Measurements from ENCODE around the gene CWC27.

CWC27 gene

DNA sequence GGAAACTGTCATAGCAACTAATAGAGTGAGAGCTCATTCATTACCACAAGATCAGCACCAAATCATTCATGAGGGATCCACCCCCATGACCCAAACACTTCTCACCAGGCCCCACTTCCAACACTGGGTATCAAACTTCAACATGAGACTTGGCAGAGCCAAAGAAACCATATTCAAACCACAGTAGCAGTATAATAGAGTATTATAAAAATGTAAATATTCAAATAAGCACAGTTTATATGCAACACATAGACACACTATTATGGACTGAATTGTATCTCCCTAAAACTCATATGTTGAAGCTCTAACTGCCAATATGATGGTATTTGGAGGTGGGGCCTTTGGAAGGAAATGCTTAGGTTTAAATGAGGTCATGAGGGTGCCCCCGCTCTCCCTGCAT is 240.5 kb downstream of the CWC27 start:
- no peak for DNase-seq

DNA sequence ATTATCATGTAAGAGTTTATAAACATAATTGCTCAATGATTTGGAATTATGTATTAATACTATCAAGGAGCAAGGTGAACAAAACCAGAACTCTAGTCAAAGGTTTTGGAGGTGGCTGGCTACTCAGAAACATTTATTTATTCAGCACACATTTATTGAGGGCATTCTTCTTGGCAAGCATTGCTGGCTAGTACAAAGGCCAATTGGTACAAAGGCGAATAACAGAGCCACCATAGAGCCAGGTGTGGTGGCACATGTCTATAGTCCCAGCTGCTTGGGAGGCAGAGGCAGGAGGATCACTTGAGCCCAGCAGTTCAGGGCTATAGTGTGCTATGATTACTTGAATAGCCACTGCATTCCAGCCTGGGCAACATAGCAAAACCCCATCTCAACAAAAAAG is 242.1 kb downstream of the CWC27 start:
- no peak for DNase-seq

DNA sequence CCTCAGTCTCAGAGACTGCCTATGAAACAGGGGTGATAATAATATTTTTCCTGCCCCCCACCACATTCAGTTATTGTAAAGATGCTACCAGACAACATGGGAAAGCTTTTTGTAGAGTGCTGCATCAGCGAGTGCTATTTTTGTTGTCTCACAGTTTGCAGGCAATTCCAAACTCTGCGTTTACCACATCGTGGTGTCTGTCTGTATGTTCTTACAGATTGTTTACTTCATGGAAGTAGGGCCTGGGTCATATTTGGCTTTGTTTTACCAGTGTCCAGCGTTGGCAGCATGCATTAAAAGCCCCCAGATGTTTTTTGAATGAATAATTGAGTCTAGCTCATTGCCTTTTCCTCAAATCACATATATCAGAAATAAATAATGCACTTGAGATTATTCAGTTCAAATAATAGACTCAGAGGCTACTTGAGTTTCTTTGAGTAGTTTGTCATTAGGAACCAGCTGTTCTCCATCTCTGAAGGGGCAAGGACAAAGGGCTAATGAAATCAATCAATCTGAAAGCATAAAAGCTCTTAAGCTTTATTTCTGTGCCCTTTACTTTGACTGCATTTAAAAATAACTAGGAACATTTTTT is 243.7 kb downstream of the CWC27 start:
- peak; percentile 8 for DNase-seq

DNA sequence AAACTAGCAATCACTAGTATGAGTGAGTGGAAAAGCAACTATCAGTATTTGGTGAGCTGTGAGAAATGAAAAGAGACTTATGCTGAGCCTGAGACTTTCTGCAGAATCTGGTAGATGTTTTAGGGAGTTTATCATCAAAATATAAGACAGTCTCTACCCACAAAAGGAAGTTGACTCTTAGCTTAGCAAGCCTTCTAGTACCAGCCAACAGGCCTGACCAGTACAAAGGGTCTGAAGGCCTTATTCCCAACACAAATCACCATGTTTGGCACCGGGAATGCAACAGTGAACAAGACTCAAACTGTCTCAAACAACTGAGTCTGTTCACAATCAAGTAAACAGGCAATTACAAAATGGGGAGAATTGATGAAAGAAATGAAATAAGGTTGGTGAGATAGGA is 244.4 kb downstream of the CWC27 start:
- no peak for DNase-seq

DNA sequence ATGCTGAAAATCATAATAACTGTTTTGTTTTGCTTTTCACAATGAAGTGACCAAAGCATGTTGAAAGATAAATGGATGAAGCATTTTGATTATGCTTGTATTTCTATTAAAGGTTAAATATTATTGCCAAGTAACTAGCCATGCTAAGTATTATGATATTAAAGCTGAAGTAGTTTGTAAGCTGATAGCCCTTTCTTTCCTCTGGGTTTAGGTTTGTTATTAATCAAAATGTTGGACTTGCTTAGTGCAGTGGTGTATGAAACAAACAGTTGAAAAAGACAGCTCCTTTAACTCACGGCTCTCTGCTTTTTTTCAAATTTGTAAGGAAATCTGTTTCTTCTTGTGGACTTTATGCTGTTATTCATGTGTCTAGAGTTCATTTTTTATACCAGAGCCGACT is 246.0 kb downstream of the CWC27 start:
- DNase-seq = peak; percentile 5

DNA sequence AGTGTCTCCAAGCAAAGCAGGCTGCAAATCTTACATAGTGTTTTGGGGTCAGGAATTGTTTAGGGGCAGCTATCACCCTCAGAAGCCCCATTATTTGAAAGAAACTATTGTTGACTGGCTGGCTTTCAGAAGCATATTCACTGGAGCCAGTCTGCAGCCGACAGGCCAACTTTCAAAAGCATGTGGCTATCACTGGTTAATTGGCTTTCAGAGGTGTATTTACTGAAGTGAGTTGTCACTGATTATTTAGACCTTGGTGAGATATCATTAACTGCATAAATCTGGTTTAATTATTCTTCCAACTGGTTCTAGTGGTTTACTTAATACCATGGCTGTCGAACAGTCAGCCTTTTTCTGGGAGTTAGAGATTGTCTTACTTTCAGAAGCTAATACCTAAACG is 247.0 kb downstream of the CWC27 start:
- DNase-seq = no peak

DNA sequence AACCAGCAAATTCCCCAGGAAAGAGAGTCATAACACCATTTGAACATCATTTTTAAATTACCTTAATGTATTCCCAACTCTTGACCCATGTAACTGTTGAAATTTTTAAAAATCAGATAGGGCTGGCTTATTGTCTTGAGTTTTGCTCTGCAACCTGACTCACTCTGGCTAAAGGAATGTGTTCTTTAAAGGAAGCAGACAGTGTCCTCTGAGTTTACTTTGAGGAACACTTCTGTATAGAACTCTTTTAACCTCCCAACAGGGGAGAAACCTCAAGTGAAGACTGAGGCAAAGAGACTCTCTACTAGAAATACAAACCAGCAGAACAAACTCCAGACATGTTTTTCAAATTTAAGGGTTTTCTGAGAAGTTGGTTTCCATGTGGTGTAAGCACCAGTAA is 248.9 kb downstream of the CWC27 start:
- no peak for DNase-seq

DNA sequence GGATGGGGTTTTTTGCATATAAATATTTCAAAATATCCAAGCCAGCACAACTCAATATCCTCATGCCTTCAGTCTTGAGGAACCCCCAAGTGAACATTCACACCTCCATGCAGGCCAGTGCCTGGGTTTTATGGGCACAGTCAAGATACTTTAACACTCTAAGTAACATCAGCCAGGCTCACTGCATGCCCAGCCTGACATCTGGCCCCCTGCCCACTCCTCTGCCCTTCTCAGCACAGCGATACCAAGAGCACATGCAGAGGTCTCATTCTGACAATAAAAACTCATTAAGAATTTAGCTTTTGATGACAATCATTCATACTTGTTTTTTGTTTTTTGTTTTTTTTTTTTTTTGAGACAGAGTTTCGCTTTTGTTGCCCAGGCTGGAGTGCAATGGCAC is 250.0 kb downstream of the CWC27 start:
- DNase-seq = no peak

DNA sequence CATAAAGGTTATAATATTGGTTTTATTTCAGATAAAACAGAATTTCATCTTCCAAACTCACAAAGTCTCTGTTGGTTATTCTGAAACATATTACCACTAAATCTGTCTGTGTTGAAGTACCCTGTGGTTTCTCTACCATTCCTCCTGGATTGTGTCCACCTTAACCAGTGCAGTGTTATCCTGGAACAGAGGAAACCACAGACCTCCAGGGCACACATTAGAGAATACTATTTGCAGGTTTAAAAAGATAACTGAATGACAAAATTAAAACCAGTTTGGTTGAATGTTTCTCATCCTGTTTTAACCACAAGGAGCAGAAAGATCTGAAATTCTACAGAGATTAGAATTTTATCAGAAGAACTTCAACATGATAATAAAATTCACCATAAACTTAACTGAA is 251.8 kb downstream of the CWC27 start:
- DNase-seq = no peak

DNA sequence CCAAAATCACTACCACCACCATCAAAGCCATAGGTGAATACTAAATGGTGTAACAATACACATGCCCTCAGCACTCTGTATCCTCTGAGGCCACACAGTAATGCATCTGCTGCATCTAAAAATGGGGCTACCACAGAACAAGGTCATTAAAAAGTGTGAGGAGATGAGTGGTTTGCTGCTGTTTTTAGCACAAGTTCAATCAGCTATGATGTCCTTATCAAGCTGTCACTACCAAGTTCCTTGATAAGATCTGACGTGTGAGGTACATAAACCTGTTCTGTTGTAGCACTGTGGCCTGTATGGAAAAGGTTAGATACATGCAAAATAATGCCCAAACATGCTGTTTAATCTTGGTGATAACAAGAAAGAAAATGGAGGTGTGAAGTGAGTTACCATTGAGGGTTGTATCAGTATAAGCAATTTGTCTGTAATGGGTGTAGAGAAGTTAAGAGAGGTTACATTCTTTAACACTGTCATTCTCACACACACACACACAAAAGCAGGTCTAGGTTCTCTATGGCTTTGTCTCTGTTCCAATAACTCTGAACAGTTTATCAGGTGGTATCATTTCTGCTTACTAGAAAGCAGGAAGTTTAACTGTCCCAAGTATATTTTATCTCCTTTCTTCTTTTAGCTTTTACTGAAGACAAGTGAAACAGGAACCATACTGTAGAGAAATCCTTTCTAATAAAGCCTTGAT is 252.9 kb downstream of the CWC27 start:
- DNase-seq = peak; percentile 4

DNA sequence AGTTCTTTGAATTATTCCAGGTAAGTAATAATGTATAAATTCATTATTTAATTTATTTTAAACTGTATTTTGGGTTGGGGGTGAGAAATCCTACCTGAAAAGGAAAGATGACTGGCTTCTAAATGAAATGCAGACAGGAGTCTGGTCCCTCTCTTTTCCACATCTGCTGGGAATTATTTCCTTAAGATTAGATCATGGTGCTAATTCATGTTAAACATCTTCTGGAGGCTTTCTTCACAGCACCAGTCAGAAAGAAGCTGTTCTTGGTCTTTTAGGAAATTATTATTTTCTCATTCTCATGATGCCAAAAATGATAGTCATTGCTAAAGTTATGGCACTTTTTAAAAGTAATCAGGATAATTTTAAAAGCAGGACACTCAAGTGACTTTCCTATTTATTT is 254.2 kb downstream of the CWC27 start:
- DNase-seq = no peak

DNA sequence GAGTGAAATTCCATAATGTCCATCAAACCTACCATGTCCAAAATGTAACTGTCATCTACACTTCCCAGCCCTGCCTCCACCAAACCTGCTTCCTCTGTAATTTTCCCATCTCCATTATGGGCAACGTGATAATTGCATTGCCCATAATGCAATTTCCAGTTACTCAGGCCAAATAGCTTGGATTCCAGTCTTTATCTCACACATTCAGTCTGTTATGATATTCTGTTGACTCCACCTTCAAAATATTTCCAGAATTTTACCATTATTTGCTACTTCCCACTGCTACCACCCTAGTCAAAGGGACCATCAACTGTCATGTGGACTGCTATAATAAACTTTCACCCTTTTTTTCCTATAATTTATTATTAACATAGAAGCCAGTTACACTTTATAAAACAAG is 256.0 kb downstream of the CWC27 start:
- DNase-seq = no peak

DNA sequence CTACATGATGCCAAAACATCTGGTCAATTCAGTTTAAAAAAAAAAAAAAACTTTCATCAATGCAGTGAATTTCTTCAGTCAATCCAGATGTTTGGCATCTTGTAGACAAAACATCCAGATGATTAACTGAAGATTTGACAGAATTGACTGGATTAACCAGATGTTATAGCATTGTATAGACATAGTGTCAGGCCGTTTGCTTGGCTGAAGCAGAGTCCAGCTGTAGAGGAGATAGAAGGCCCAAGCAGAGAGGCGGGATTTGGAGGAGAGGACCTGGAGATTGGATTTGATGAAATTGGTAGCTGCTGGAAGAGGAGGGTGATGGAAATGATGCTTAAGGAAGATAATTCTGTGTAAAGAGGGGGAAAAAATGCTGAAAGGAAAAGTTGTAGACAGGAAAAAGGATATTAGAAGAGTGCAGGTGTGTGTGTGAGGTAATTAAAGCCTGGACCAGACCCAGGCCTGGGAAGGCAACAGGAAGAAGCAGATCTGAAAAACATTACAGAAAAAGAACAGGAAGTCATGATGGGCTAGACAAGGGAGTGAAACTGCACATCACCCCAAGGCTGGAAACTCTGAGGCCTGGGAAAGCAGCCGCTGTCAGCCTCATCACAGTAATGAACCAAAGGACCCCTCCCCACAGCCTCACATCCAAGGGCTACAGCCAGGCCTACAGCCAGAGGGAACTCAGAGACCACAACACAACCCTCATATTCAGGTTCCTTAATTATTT is 258.3 kb downstream of the CWC27 start:
- DNase-seq = no peak

DNA sequence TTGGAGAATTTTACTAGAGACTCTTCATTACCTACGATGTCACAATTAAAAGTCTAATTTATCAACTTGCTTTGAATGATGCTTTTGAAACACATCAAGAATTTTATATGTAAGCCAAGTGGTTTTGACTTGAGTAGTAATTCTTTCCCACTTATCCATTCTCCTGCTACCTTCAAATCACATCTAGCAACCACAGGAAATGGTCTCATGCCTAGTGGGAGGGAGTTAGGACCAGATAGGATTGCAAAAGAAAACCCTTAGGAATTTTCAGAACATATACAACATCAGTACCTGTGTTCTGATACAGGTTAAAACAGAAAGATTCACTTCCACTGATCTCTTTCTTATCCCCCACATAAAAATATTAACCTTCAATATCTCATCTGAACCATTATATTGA is 260.4 kb downstream of the CWC27 start:
- no peak for DNase-seq

DNA sequence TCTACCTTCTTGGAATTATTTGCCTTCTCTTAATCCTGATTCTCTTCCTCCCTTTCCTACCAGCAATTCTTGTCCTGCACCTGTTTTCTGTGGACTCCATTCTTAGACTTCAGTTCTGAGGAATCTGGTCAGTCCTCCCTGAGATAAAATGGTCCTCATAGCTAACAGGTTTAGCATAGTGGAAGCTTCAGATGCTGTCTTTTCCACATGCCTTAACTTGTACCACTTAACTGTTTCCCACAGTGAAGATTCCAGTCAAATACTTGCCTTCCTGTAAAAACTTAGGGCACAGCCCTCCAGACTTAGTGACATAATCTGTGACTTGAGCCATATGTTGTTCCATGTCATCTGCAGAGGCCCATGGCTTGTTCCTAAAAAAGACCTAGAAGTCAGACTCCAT is 261.3 kb downstream of the CWC27 start:
- no peak for DNase-seq

DNA sequence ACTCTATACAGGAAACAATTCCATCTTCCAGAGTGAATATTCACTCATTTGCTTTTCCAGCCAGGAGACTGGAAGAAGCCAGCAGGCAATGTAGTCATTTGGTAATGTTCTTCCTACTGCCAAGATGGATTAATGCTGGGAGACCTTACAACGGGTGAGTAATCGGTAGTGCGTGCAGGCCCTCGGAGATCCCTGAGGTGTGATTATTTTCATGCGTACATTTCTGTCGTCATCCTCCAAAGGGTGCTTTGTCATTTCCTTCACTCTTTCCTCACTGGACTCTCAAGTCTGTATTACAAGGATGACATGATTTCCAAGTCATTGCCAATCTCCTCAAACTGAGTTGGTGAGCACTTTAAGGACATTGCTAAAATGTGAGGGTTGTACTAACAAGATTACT is 263.5 kb downstream of the CWC27 start:
- no peak for DNase-seq

DNA sequence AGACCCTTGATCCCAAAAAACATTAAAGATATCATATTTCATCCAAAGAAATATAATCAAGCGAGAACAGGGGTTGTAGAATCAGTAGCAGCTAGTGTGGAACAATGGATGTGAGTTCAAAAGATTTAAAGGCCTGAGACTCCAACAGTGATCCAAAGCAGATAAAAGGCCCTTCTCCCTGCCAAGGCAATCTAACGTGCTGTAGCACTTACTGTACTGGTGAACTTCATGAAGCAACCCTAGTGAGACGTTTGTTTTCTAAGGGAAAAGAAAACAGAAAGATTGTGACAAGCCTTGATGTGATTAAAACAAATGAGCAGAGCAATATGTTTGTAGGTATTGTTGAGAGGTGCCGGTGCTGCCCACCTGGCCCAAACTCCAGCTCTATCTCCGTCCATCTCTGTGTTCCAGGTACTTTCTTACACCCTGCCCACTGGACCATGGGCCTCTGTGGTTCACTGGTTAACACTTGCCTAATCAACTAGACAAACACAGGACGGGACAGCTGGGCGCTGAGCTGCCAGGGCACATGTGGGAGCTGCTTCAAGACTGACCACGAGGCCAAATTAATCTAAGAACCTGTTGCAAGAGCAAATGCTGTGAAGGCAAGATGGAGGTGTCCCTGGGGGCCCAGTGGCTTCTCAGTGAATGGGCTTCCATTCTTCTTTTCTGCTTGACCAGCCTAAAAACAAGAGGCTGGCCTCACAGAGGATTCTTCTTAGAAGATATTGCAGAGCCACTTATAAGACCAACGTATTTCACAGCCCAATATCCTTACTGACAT is 265.5 kb downstream of the CWC27 start:
- DNase-seq = peak; percentile 41

DNA sequence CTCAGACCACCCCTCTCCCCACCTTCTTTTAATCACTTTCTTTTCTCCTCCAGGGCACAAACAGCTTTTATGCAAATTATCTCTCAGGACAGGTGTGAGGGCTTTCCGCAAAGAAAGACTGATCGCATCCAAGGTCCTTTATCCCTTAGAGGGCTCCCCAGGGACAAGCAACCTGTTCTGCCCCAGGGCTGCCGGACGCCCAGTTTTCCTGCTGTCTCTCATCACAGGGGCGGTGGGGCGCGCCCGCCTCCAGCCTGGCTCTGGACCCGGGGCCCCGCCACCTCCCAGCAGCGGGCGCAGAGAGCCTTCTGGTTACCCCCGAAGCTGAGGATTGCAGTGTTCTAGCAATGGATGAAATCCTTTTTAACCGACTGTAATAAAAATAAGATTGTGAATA is 266.1 kb downstream of the CWC27 start:
- DNase-seq = no peak

DNA sequence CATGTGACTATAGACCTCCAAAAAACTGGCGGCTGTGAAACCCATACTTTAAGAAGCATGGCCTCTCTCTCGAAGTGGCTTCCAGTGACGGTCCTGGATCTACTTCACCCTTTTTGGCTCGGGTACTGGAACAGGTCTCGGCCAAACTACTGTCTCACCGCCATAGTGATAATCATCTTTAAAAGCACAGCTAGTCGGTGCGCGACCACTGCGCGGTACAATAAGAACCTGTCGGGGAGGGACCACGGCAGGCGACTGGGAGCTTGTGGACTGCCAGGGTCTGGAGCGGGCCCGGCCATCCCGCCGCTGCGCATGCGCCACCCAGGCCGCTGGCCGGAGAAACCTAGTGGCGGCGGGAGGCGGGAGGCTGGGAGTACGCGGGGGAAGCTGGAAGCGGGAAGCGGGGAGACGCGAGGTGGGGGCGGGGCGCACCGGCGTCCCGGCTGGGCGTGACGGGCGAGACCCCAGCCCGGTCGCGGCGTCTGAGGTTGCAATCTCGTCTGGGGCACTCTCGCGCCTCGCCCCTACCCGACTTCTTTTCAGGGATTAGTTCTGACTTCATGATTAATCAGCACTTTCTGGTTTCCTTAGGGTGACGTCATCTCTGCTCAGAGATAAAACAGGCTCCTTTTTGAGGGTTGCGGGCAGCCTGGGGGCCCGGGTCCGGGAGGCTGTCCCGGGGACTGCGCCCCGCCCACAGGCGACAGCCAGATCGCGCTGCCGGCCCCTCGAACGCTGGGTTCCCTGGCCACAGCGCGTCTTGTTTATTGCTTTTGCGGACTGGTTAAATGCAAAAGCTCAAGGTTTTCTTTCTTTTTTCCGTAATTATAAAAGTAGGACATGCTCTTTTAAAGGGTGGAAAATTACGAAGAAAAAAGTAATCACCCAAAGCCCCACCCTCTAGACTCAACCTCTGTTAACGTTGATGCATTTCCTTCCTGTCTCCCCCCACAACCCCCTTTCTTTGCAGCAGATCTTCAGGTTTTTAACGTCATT is 266.8 kb downstream of the CWC27 start:
- DNase-seq = peak; percentile 96

DNA sequence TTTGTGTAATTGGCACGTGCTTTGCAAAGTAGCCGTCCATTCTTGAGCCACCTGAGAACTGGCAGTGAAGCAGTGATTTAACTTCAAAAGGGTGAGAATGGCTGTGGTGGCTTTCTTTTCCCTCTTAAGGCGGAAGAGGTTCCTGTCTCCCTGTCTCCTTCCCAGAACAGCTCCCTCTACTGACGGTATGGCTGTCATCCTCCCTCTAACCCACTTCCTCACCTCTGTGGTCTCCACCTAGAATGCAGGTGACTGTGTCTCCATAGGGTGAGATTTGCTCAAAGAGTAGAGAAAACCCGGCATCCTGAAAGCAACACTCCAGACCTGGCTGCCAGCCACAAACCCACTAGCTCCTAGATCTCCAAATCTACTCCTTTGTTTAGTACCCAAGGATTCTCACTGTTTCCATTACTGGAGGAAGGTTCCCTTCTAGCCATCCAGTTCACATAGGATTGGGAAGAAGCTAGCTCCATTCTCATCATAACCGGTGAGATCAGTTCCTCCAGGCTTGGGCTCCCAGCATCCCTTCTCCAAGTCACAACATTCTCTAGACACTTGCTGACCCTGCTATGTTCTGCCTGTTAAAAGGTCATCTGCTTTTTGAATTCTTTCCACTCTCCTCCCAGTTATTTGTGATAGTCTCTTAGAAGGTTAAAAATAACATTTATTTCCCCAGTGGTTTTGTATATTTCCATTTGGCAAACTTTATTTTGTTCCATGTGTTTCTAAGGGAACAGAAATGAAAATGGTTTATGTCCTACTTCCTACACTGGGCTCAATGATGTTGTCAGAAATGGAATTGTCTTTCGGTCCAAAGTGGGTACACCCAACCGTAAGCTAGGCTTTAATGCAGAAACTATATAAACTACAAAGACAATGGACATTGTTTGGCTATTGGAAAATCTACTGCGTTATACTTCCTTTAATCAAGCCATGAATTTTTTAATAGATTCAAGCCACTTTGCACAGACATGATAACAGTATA is 269.4 kb downstream of the CWC27 start:
- peak; percentile 10 for DNase-seq
